HG03469 (cell line): ENCODE data around the gene SUCNR1.

Source experiments
- ATAC-seq: cut with Tn5 transposase; IDR thresholded peaks from one replicate; pipeline ENCODE4 v1.9.1; 2021; ENCODE audit warnings: mild to moderate bottlenecking, moderate library complexity, moderate number of reproducible peaks; ENCODE audit not compliant: unreplicated experiment

Gene SUCNR1

DNA sequence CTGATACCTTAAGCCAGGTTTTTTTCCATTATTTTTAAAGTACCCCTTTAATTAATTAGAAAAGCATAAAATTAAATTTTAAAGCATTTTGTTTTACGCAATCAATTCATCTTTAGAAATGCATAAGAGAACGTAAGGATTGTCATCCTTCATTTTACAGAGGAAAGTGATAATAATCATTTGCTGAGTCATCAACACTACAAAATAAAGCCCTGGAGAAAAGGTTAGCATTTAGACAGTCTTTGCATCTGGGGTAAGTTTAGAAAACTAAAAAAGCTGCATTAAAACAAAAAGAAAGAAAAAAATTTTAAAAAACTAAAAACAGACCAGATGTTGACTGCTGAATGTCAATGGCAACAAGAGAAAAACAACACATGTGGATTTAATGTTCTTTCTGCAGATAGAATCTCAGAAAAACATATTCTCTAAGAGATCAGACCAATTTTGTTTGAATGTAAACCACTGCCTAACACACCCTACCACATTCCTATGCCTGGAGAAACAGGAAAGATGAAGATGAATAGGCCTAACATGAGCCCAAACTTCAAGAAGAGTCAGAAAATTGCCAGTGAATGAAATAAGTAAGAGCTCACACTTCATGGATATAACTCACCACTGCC is 59.9 kb downstream of the SUCNR1 start:
- ATAC-seq: no peak
